ENCODE results near the gene BAIAP2L2. TPM values are rescaled to one million over a fixed set of nuclear protein-coding genes. Genes with fewer than 3 reads are reported as not detected.
"Not testable (repeated sequence)": the region's sequence is repeated elsewhere in the genome, so short reads cannot be mapped to it uniquely, and the experiment has no call there.

The BAIAP2L2 gene
- total RNA-seq, 4 donors from 2014 or later: 0.58 TPM; not detected in 3

DNA sequence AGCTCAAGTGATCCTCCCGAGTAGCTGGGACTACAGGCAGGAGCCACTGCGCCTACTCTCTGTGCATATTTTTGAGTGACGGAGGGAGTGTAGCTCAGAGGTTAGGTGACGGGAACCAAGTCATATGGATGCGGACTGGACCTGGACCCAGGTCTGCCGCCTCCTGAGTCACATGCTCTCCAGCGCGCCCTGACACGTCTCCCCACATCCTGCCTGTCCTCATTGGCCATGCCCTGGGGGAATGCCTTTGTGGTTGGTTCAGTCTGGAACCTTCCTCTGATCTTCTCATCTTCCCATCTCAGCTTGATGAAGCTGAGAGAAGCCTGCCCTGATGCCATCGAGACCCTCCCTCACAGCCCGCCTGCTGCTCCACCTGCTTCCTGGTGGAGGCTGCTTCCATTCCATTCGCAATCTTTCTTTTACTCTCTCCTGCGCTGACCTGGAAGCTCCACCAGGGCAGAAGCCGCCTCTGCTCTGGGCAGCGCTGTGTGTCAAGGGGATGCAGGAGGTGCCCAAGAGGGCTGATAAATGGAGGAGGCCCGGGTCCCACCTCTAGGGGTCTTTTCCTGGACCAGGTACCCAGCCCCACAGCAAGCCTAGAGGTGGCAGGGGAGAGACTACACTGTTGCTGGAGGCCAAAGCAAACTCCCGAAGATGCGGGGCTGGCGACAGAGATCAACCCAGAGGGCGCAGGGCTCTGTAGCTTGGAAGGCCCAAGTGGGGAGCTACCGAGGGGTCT lies 13.9 kb upstream of the BAIAP2L2 start:
- Histone ChIP-seq H3K4me3 (no peak overlapping the region), H3K36me3 (peaks cover 0 to 55% of the 10 kb centered on the region in 2 donors), H3K4me1 (no peaks in the 10 kb centered on the region), H3K27me3 (no peaks in the 10 kb centered on the region), H3K9me3 (no peaks in the 10 kb centered on the region), H3K27ac (no peak overlapping the region)
- ATAC-seq: no peak
- 83 to 91% methylated on average over 1 to 6 of the region's 21 CpGs for WGBS, 2 donors (ENCODE audit: low coverage in 1 of 2)
- no peak for TF ChIP-seq POLR2AphosphoS5 (IDR thresholded peaks at IDR 0.05)

GRCh38 chr22:38122616-38123015 lies 12.1 kb upstream of the BAIAP2L2 start:
- ATAC-seq: no peak
- H3K36me3 ChIP-seq: peaks cover 0 to 43% of the 10 kb centered on the region in 2 donors
- no peak overlapping the region for H3K4me3 ChIP-seq
- H3K9me3 ChIP-seq: no peaks in the 10 kb centered on the region
- no peaks in the 10 kb centered on the region for H3K4me1 ChIP-seq
- WGBS, 2 donors (ENCODE audit: low coverage in 1 of 2): 83% methylated on average over 1 of the region's 6 CpGs; no CpG with 5 or more reads in 1 of the 2 donors
- TF ChIP-seq, protein P1, sequence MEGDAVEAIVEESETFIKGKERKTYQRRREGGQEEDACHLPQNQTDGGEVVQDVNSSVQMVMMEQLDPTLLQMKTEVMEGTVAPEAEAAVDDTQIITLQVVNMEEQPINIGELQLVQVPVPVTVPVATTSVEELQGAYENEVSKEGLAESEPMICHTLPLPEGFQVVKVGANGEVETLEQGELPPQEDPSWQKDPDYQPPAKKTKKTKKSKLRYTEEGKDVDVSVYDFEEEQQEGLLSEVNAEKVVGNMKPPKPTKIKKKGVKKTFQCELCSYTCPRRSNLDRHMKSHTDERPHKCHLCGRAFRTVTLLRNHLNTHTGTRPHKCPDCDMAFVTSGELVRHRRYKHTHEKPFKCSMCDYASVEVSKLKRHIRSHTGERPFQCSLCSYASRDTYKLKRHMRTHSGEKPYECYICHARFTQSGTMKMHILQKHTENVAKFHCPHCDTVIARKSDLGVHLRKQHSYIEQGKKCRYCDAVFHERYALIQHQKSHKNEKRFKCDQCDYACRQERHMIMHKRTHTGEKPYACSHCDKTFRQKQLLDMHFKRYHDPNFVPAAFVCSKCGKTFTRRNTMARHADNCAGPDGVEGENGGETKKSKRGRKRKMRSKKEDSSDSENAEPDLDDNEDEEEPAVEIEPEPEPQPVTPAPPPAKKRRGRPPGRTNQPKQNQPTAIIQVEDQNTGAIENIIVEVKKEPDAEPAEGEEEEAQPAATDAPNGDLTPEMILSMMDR (IDR thresholded peaks at IDR 0.05): no peak
- TF ChIP-seq POLR2A (IDR thresholded peaks at IDR 0.05) (no peak), POLR2AphosphoS5 (IDR thresholded peaks at IDR 0.05) (no peak), EP300 (IDR thresholded peaks at IDR 0.05) (no peak)
- no peaks in the 10 kb centered on the region for H3K27me3 ChIP-seq
- no peak overlapping the region for H3K27ac ChIP-seq

- Histone ChIP-seq H3K4me3 (no peak overlapping the region), H3K27ac (no peak overlapping the region), H3K27me3 (no peaks in the 10 kb centered on the region), H3K4me1 (no peaks in the 10 kb centered on the region), H3K36me3 (peaks cover 0 to 29% of the 10 kb centered on the region in 2 donors), H3K9me3 (no peaks in the 10 kb centered on the region)
- no CpG with 5 or more reads among the region's 28 CpGs for WGBS, 2 donors (ENCODE audit: low coverage in 1 of 2)
- no peak for ATAC-seq
- no peak for TF ChIP-seq EP300 (IDR thresholded peaks at IDR 0.05)
- TF ChIP-seq, protein P1 (IDR thresholded peaks at IDR 0.05): no peak
- no peak for TF ChIP-seq POLR2AphosphoS5 (IDR thresholded peaks at IDR 0.05)
- no peak for TF ChIP-seq POLR2A (IDR thresholded peaks at IDR 0.05)
These were observed 10.1 kb upstream of the BAIAP2L2 start for GRCh38 chr22:38120359-38121110.

- H3K27me3 ChIP-seq, H3K9me3 ChIP-seq, ATAC-seq, H3K4me1 ChIP-seq, H3K27ac ChIP-seq, H3K4me3 ChIP-seq: not testable (repeated sequence)
- peaks cover 0 to 25% of the 10 kb centered on the region in 2 donors for H3K36me3 ChIP-seq
- 100% methylated on average over 1 of the region's 2 CpGs for WGBS, 2 donors (ENCODE audit: low coverage in 1 of 2)
These were observed 8.3 kb upstream of the BAIAP2L2 start for GRCh38 chr22:38118747-38119146.

- Histone ChIP-seq H3K4me1 (peaks cover 0 to 9% (median 0%) of the 10 kb centered on the region in 3 donors), H3K36me3 (peaks cover 0 to 27% of the 10 kb centered on the region in 2 donors), H3K9me3 (no peaks in the 10 kb centered on the region), H3K27ac (no peak overlapping the region), H3K4me3 (no peak overlapping the region), H3K27me3 (no peaks in the 10 kb centered on the region)
- no peak for TF ChIP-seq POLR2A (IDR thresholded peaks at IDR 0.05)
- no peak for ATAC-seq
- 90 to 94% methylated on average over 3 of the region's 3 CpGs for WGBS, 2 donors (ENCODE audit: low coverage in 1 of 2)
These were observed 7.7 kb upstream of the BAIAP2L2 start for GRCh38 chr22:38118182-38118581.

- not testable (repeated sequence) for ATAC-seq, H3K27ac ChIP-seq, H3K4me3 ChIP-seq, H3K27me3 ChIP-seq, H3K4me1 ChIP-seq, H3K9me3 ChIP-seq
- peaks cover 0 to 33% of the 10 kb centered on the region in 2 donors for H3K36me3 ChIP-seq
- 86 to 95% methylated on average over 3 to 10 of the region's 10 CpGs for WGBS, 2 donors (ENCODE audit: low coverage in 1 of 2)
These were observed 7.1 kb upstream of the BAIAP2L2 start for GRCh38 chr22:38117556-38117955.
